Testis (tissue), 5 donors: ENCODE results near the gene ERC1. TPM values are rescaled to one million over a fixed set of nuclear protein-coding genes. Genes with fewer than 3 reads are reported as not detected.
A peak's percentile ranks its signal among the peaks of the same experiment; 100 is the strongest.

ENCODE experiments used
- DNase-seq: peaks from one replicate; pipeline ENCODE4 v3.0.0-alpha.2; 2019
- H3K27ac ChIP-seq, 2 donors: fragments of 200-600 bp; sonication (generic); one replicate each; pipeline ENCODE4 v1.5.1; 2019
- H3K27me3 ChIP-seq: fragments of 200-600 bp; sonication (generic); one replicate; pipeline ENCODE4 v1.5.1; 2019
- H3K36me3 ChIP-seq: fragments of 200-600 bp; sonication (generic); one replicate; pipeline ENCODE4 v1.5.1; 2017; ENCODE audit warnings: low read depth; ENCODE audit errors: missing control alignments
- H3K4me1 ChIP-seq: fragments of 200-600 bp; sonication (generic); one replicate; pipeline ENCODE4 v1.5.1; 2019
- H3K4me3 ChIP-seq, 2 donors: fragments of 200-600 bp; sonication (generic); one replicate each; pipeline ENCODE4 v1.5.1; 2017 to 2019
- H3K9me3 ChIP-seq: fragments of 200-600 bp; sonication (generic); one replicate; pipeline ENCODE4 v1.5.1; 2017
- CTCF ChIP-seq, 3 experiments: fragments of 450-650 bp in 2 of 3; fragments of 200-600 bp in 1 of 3; sonication (generic) in 1 of 3; IDR thresholded peaks; one replicate each; pipeline ENCODE4 v1.5.1; 2016 to 2019; ENCODE audit warnings: antibody characterized with exemption in 3 of 3, mild to moderate bottlenecking in 2 of 3, moderate library complexity in 1 of 3
- POLR2A ChIP-seq: fragments of 450-650 bp; IDR thresholded peaks from one replicate; pipeline ENCODE4 v1.6.1; 2017; ENCODE audit warnings: antibody characterized with exemption, mild to moderate bottlenecking, moderate library complexity
- WGBS, 2 donors: methylation state at CpG; one replicate each; pipeline ENCODE4 v1.1.5; 2018; 5-methylcytosine and 5-hydroxymethylcytosine counted together
- intact Hi-C: fragments of 100-400 bp; cut with DNase I; formaldehyde crosslinking; loops from one replicate; pipeline ENCODE4 v1.15.1; 2023; ENCODE audit warnings: low total_unique reads
- long read RNA-seq, 2 donors: transcript quantifications; one replicate each; lab custom pipeline, GENCODE V29; 2026
- polyA plus RNA-seq: library from polyadenylated mRNA; stranded (reverse); fragments of 350-450 nt; fragmentation: Illumina TruSeq; extraction: RNeasy Lipid Tissue Mini Kit (QIAGEN cat#74804); gene quantifications from one replicate; pipeline ENCODE4 v1.2.3, GENCODE V29; 2014; ENCODE audit warnings: low read depth, low replicate concordance; ENCODE audit not compliant: insufficient read depth
- total RNA-seq, 2 donors: library from RNA; depleted of rRNA; stranded (reverse); fragments of >200 nt; gene quantifications; one replicate each; pipeline ENCODE4 v1.2.3, GENCODE V29; 2016

ERC1 gene
- total RNA-seq (100 to 1,000 TPM; 106 to 109 TPM), polyA plus RNA-seq (25.8 TPM)
- long read RNA-seq, donor 1, partial matches to known transcripts = 13 of 13 reads
- long read RNA-seq, donor 1, other reads (novel, unspliced or antisense) = 0 of 13 reads
- long read RNA-seq, donor 2 = 0 reads

- Histone ChIP-seq H3K4me3 (peak within 1 kb of the TSS; percentile 85 to 96), H3K9me3 (no peaks in the 10 kb centered on the region), H3K27me3 (no peaks in the 10 kb centered on the region), H3K36me3 (no peaks in the 10 kb centered on the region), H3K27ac (peak within 1 kb of the TSS; percentile 97), H3K4me1 (peaks cover 15% of the 10 kb centered on the region)
- WGBS, 2 donors = 0% methylated on average over 1 to 27 of the region's 87 CpGs
- DNase-seq = peak; percentile 91
- intact Hi-C loops = no loop called here
- TF ChIP-seq POLR2A (no peak), CTCF (IDR thresholded peaks at IDR 0.05) (peak in 1 of 3 experiments; percentile 6)
Measured at GRCh38 chr12:990661-991349, at the start of gene ERC1. Gene ERC1 (plus strand): TSS chr12:991223. CDS start chr12:1027904, 36,681 bp downstream.

- H3K4me1 ChIP-seq = no peaks in the 10 kb centered on the region
Measured at GRCh38 chr12:943051-943450, 48.0 kb upstream of the ERC1 start.

DNA sequence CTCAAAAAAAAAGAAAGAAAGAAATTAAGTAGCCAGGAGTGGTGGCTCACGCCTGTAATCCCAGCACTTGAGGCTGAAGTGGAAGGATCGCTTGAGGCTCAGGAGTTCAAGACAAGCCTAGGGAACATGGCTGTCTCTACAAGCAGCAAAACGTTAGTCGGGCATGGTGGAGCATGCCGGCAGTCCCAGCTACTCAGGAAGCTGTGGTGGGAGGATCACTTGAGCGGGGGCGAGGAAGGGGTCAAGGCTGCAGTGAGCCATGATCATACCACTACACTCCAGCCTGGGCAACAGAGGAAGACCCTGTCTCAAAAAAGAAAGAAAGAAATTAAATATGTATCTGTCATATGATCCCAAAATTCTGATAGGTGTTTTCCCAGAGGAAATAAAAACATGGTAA is 46.8 kb upstream of the ERC1 start:
- no peak overlapping the region for H3K27ac ChIP-seq
- DNase-seq = no peak
- whole genome bisulfite sequencing, 2 donors = 56 to 66% methylated on average over 7 of the region's 7 CpGs
- no peaks in the 10 kb centered on the region for H3K27me3 ChIP-seq
- no peaks in the 10 kb centered on the region for H3K36me3 ChIP-seq
- no peaks in the 10 kb centered on the region for H3K9me3 ChIP-seq
- TF ChIP-seq CTCF (IDR thresholded peaks at IDR 0.05) (no peak), POLR2A (no peak)
- intact Hi-C loops = no loop called here
- H3K4me3 ChIP-seq = no peak overlapping the region
- H3K4me1 ChIP-seq = no peaks in the 10 kb centered on the region

More at GRCh38 chr12:943051-943450, 48.0 kb upstream of the ERC1 start:
- H3K9me3 ChIP-seq = no peaks in the 10 kb centered on the region
- no peak overlapping the region for H3K4me3 ChIP-seq
- no peak overlapping the region for H3K27ac ChIP-seq
- no peak for TF ChIP-seq POLR2A
- TF ChIP-seq CTCF (IDR thresholded peaks at IDR 0.05) = no peak
- WGBS, 2 donors = 85 to 91% methylated on average over 6 of the region's 6 CpGs
- DNase-seq = no peak
- intact Hi-C loops = no loop called here
- no peaks in the 10 kb centered on the region for H3K27me3 ChIP-seq
- H3K36me3 ChIP-seq = no peaks in the 10 kb centered on the region

GRCh38 chr12:946212-946611 is 44.8 kb upstream of the ERC1 start:
- DNase-seq = no peak
- no peak overlapping the region for H3K27ac ChIP-seq
- intact Hi-C loops = no loop called here
- H3K4me1 ChIP-seq = no peaks in the 10 kb centered on the region
- TF ChIP-seq CTCF (IDR thresholded peaks at IDR 0.05) (no peak), POLR2A (no peak)
- H3K4me3 ChIP-seq = no peak overlapping the region
- no peaks in the 10 kb centered on the region for H3K36me3 ChIP-seq
- no peaks in the 10 kb centered on the region for H3K9me3 ChIP-seq
- H3K27me3 ChIP-seq = no peaks in the 10 kb centered on the region

DNA sequence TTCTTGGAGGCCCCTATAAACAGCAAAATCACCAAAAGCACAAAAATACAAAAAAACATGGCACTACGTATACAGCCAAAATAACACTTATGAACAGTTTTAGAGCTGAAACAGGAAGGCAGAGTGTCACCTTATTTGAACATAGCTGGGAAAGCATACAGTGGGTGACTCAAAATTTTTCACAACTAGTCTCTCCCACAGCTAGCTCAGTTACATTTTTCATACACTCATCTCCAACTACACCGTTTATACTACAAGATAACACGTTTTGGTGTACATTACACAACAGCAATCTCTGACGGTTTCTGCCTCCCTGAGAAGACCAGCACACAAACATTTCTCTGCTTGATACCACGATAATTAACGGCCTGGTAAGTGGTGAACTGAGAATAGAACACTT is 44.4 kb upstream of the ERC1 start:
- H3K36me3 ChIP-seq = no peaks in the 10 kb centered on the region
- no peak overlapping the region for H3K27ac ChIP-seq
- WGBS, 2 donors = 70 to 83% methylated on average over 6 of the region's 6 CpGs
- no peaks in the 10 kb centered on the region for H3K4me1 ChIP-seq
- TF ChIP-seq CTCF (IDR thresholded peaks at IDR 0.05) = no peak
- no peak for TF ChIP-seq POLR2A
- no peak for DNase-seq
- no peaks in the 10 kb centered on the region for H3K27me3 ChIP-seq
- H3K4me3 ChIP-seq = no peak overlapping the region
- H3K9me3 ChIP-seq = no peaks in the 10 kb centered on the region
- intact Hi-C loops = no loop called here
